Activated naive CD4-positive, alpha-beta T cell treated with anti-CD3 and anti-CD28 coated beads for 36 hours (primary cell): Measurements from ENCODE around the gene IQGAP2. TPM values are rescaled to one million over a fixed set of nuclear protein-coding genes. Genes with fewer than 3 reads are reported as not detected.
"Not testable (repeated sequence)": the region's sequence is repeated elsewhere in the genome, so short reads cannot be mapped to it uniquely, and the experiment has no call there.

Experiments
- CTCF ChIA-PET: fragments of 350-600 bp; sonication (Branson Sonifier 250); formaldehyde crosslinking; loops from one replicate; lab custom pipeline; 2021; ENCODE audit warnings: antibody characterized with exemption; lab: Charles Lee
- DNase-seq: peaks from one replicate; pipeline ENCODE4 v3.0.0-alpha.2; 2020
- H3K27ac Mint-ChIP-seq: one replicate; pipeline ENCODE4 v1.8.0; 2021; ENCODE audit warnings: mild to moderate bottlenecking, mixed read lengths
- H3K27me3 Mint-ChIP-seq: one replicate; pipeline ENCODE4 v1.8.0; 2021; ENCODE audit warnings: low read depth, mixed read lengths
- H3K36me3 Mint-ChIP-seq: one replicate; pipeline ENCODE4 v1.8.0; 2021; ENCODE audit warnings: low read depth, mixed read lengths
- H3K4me1 Mint-ChIP-seq: one replicate; pipeline ENCODE4 v1.8.0; 2021; ENCODE audit warnings: low read depth, mixed read lengths
- H3K4me3 Mint-ChIP-seq: one replicate; pipeline ENCODE4 v1.8.0; 2021; ENCODE audit warnings: mild to moderate bottlenecking, moderate library complexity, mixed read lengths
- H3K9me3 Mint-ChIP-seq: one replicate; pipeline ENCODE4 v1.8.0; 2021; ENCODE audit warnings: mixed read lengths
- intact Hi-C: fragments of 100-400 bp; cut with micrococcal nuclease; formaldehyde crosslinking; loops from one replicate; pipeline ENCODE4 v1.15.1; 2023
- total RNA-seq, 2 experiments: library from RNA; stranded (reverse); gene quantifications; one replicate each; pipeline ENCODE4 v1.2.3, GENCODE V29; 2021

The IQGAP2 gene
- total RNA-seq, 2 experiments from 2014 or later = 54.6 to 55.9 TPM

DNA sequence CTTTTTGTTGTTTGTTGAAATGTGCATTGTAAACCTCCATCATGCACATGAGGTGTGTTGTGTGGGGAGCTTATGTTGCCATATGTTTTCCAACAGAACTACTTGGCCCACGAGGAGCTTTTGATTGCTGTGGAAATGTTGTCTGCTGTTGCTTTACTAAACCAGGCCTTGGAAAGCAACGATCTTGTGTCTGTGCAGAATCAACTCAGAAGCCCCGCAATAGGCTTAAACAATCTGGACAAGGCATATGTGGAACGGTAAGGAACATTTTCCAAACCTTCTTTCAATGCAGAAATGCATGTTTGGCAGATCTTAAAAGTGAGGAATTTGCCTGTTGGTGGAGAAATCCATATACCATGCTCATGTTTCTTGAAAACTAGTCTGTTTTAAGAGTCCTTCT lies 197.6 kb downstream of the IQGAP2 start:
- H3K4me1 Mint-ChIP-seq = peaks cover 2% of the 10 kb centered on the region
- intact Hi-C loops = loop anchor here (1.0 to 10.0 kb wide), 4 partner anchors 41 to 474 kb away; no protein-coding TSS in a partner anchor
- no peak overlapping the region for H3K27ac Mint-ChIP-seq
- no peaks in the 10 kb centered on the region for H3K9me3 Mint-ChIP-seq
- no peak overlapping the region for H3K4me3 Mint-ChIP-seq
- CTCF ChIA-PET = interaction anchor here (0.6 to 8.0 kb wide), 7 partner anchors 8 to 174 kb away, joined by 3 to 94 read pairs (median 4); no protein-coding TSS in a partner anchor
- no peak for DNase-seq
- peaks cover 16% of the 10 kb centered on the region for H3K36me3 Mint-ChIP-seq
- no peaks in the 10 kb centered on the region for H3K27me3 Mint-ChIP-seq

- no peaks in the 10 kb centered on the region for H3K9me3 Mint-ChIP-seq
- peak; percentile 41 for DNase-seq
- H3K36me3 Mint-ChIP-seq = peaks cover 15% of the 10 kb centered on the region
- H3K4me1 Mint-ChIP-seq = peaks cover 2% of the 10 kb centered on the region
- intact Hi-C loops = loop anchor here (1.0 to 10.0 kb wide), 4 partner anchors 40 to 473 kb away; no protein-coding TSS in a partner anchor
- CTCF ChIA-PET = interaction anchor here (0.5 to 8.0 kb wide), 10 partner anchors 9 to 562 kb away, joined by 3 to 94 read pairs (median 3); no protein-coding TSS in a partner anchor
- H3K4me3 Mint-ChIP-seq = no peak overlapping the region
- no peak overlapping the region for H3K27ac Mint-ChIP-seq
- H3K27me3 Mint-ChIP-seq = no peaks in the 10 kb centered on the region
Observed at GRCh38 chr5:76601470-76601869, 198.4 kb downstream of the IQGAP2 start.

GRCh38 chr5:76602094-76602726 lies 199.1 kb downstream of the IQGAP2 start:
- Mint-ChIP-seq H3K4me1 (peaks cover 2% of the 10 kb centered on the region), H3K9me3 (no peaks in the 10 kb centered on the region), H3K27ac (no peak overlapping the region), H3K4me3 (no peak overlapping the region), H3K36me3 (peaks cover 15% of the 10 kb centered on the region), H3K27me3 (no peaks in the 10 kb centered on the region)
- CTCF ChIA-PET = interaction anchor here (0.5 to 8.0 kb wide), 10 partner anchors 9 to 563 kb away, joined by 3 to 94 read pairs (median 3); no protein-coding TSS in a partner anchor
- intact Hi-C loops = loop anchor here (10.0 kb wide), 2 partner anchors 413 to 473 kb away; no protein-coding TSS in a partner anchor
- no peak for DNase-seq

DNA sequence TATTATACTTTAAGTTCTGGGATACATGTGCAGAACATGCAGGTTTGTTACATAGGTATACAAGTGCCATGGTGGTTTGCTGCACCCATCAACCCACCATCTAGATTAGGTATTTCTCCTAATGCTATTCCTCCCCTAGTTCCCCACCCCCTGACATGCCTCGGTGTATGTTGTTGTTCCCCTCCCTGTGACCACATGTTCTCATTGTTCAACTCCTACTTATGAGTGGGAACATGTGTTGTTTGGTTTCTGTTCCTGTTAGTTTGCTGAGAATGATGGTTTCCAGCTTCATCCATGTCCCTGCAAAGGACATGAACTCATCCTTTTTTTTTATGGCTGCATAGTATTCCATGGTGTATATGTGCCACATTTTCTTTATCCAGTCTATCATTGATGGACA lies 200.9 kb downstream of the IQGAP2 start:
- not testable (repeated sequence) for H3K9me3 Mint-ChIP-seq, H3K4me3 Mint-ChIP-seq

GRCh38 chr5:76604838-76605237 lies 201.8 kb downstream of the IQGAP2 start:
- H3K4me1 Mint-ChIP-seq = peaks cover 6% of the 10 kb centered on the region
- CTCF ChIA-PET = interaction anchor here (8.0 kb wide), 1 partner anchor 170 kb away, joined by 94 read pairs; no protein-coding TSS in a partner anchor
- no peaks in the 10 kb centered on the region for H3K27me3 Mint-ChIP-seq
- intact Hi-C loops = loop anchor here (10.0 kb wide), 2 partner anchors 410 to 470 kb away; no protein-coding TSS in a partner anchor
- no peaks in the 10 kb centered on the region for H3K9me3 Mint-ChIP-seq
- no peak overlapping the region for H3K4me3 Mint-ChIP-seq
- no peak for DNase-seq
- H3K27ac Mint-ChIP-seq = no peak overlapping the region
- peaks cover 15% of the 10 kb centered on the region for H3K36me3 Mint-ChIP-seq

More for the DNA sequence above, 200.9 kb downstream of the IQGAP2 start:
- H3K27ac Mint-ChIP-seq, DNase-seq, H3K4me1 Mint-ChIP-seq, H3K27me3 Mint-ChIP-seq: not testable (repeated sequence)
- peaks cover 15% of the 10 kb centered on the region for H3K36me3 Mint-ChIP-seq
- intact Hi-C loops = loop anchor here (10.0 kb wide), 2 partner anchors 411 to 471 kb away; no protein-coding TSS in a partner anchor
- CTCF ChIA-PET = interaction anchor here (8.0 kb wide), 1 partner anchor 170 kb away, joined by 94 read pairs; no protein-coding TSS in a partner anchor

DNA sequence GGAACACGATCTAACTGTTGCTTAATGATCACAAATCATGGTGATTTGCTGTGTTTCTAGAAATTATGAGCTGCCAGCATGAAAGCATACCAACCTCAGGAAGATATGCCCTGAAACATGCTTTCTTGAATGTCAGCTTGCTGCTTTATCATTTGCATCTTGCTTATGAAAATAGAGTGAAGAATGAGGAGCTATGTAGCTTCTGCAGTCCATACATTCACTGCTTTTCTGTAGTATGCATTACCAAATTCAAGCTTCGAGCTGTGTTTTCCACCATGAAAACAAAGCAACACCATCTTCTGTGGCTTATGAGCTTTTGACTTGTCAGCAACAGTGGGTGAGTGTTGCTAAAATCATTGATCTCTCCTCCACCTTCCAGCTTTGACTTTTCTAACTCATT lies 203.6 kb downstream of the IQGAP2 start:
- CTCF ChIA-PET = interaction anchor here (0.6 to 3.7 kb wide), 2 partner anchors 168 to 191 kb away, joined by 3 to 22 read pairs; no protein-coding TSS in a partner anchor
- H3K27me3 Mint-ChIP-seq = no peaks in the 10 kb centered on the region
- peaks cover 6% of the 10 kb centered on the region for H3K4me1 Mint-ChIP-seq
- H3K27ac Mint-ChIP-seq = no peak overlapping the region
- intact Hi-C loops = loop anchor here (10.0 kb wide), 2 partner anchors 408 to 468 kb away; no protein-coding TSS in a partner anchor
- DNase-seq = no peak
- H3K9me3 Mint-ChIP-seq = no peaks in the 10 kb centered on the region
- no peak overlapping the region for H3K4me3 Mint-ChIP-seq
- H3K36me3 Mint-ChIP-seq = peaks cover 18% of the 10 kb centered on the region

DNA sequence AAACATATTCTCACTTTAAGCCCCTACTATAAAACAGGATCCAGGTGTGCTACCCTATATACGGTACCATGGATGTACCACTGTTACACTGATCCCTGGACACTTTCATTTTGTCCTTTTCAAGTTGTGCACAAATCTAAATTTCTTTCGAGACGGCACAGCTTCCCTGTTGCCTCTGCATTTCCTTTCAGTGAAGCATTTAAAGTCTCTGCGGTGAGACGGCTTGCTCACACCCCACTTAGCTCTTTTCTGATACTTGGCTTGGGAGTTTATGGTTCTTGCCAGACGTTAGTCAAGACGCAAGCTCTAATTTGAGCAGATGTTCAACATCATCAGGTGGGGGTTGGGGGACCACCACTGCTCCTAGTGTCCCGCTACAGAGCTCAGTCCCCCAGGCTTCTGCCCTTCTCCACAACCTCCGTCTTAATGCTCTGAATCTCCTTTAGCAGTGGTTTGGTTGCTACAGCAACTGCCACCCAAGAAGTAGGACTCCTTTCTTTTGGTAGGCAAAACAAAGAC lies 204.3 kb downstream of the IQGAP2 start:
- peaks cover 6% of the 10 kb centered on the region for H3K4me1 Mint-ChIP-seq
- no peaks in the 10 kb centered on the region for H3K27me3 Mint-ChIP-seq
- no peaks in the 10 kb centered on the region for H3K9me3 Mint-ChIP-seq
- CTCF ChIA-PET = interaction anchor here (0.6 to 3.7 kb wide), 3 partner anchors 24 to 167 kb away, joined by 3 to 22 read pairs (median 4); no protein-coding TSS in a partner anchor
- no peak overlapping the region for H3K4me3 Mint-ChIP-seq
- H3K27ac Mint-ChIP-seq = no peak overlapping the region
- no peak for DNase-seq
- H3K36me3 Mint-ChIP-seq = peaks cover 15% of the 10 kb centered on the region
- intact Hi-C loops = loop anchor here (10.0 kb wide), 2 partner anchors 407 to 467 kb away; no protein-coding TSS in a partner anchor

DNA sequence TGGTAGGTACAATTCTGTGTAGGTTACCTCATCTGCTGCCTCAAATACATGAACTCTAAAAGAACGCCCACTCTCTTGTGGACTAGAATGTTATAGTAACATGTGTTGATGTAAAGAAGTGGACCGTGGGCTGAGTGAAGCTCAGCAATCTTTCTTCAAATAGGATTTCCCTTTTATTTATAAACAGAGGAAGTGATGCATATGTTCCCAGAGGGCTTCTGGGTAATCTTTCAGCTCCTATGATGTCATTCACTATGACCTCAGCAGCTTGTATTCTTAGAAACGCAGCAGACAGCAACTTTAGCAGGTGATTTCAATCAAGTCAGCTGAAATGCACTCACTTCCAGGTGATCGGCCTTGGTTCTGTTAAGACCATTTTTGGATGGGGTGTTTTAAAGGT lies 205.7 kb downstream of the IQGAP2 start:
- CTCF ChIA-PET = interaction anchor here (0.6 to 3.7 kb wide), 4 partner anchors 9 to 166 kb away, joined by 3 to 22 read pairs (median 6); no protein-coding TSS in a partner anchor
- no peak overlapping the region for H3K27ac Mint-ChIP-seq
- no peaks in the 10 kb centered on the region for H3K9me3 Mint-ChIP-seq
- peaks cover 6% of the 10 kb centered on the region for H3K4me1 Mint-ChIP-seq
- no peak for DNase-seq
- intact Hi-C loops = loop anchor here (10.0 kb wide), 2 partner anchors 406 to 466 kb away; no protein-coding TSS in a partner anchor
- no peaks in the 10 kb centered on the region for H3K27me3 Mint-ChIP-seq
- peaks cover 13% of the 10 kb centered on the region for H3K36me3 Mint-ChIP-seq
- H3K4me3 Mint-ChIP-seq = no peak overlapping the region

DNA sequence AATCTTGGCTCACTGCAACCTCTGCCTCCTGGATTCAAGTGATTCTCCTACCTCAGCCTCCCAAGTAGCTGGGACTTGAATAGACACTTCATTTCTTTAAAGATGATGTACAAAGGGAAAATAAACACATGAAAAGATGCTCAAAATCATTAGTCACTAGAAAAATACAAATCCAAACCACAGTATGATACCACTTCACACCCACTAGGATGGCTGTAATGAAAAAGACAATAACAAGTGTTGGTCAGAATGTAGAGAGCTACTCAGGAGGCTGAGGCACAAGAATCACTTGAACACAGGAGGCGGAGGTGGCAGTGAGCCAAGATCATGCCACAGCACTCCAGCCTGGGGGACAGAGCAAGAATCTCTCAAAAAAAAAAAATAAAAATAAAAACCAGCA lies 207.1 kb downstream of the IQGAP2 start:
- Mint-ChIP-seq H3K27me3 (no peaks in the 10 kb centered on the region), H3K27ac (no peak overlapping the region), H3K4me3 (no peak overlapping the region), H3K9me3 (no peaks in the 10 kb centered on the region), H3K36me3 (peaks cover 8% of the 10 kb centered on the region), H3K4me1 (peaks cover 6% of the 10 kb centered on the region)
- no peak for DNase-seq
- intact Hi-C loops = no loop called here
- CTCF ChIA-PET = interaction anchor here (1.0 to 2.5 kb wide), 3 partner anchors 8 to 164 kb away, joined by 3 to 8 read pairs (median 8); no protein-coding TSS in a partner anchor

DNA sequence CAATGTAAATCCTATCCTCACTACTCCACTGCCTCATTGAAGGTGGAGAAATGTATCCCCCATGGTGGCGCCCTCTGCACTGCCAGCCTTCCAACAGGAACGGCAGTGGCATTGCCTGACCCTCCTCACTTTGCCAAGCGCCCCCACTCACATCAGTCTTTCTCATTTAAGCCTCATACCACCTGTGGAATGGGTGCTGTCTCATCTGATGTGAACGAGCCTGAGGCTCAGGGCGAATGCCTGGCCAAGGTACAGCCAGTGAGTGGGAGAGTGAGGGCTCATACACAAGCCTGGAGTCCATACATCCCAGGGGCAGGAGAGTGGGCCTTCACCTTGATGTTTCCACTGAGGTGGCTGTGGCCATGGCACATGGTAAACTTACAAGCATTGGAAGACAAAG lies 209.9 kb downstream of the IQGAP2 start:
- Mint-ChIP-seq H3K27me3 (no peaks in the 10 kb centered on the region), H3K27ac (no peak overlapping the region), H3K4me1 (peaks cover 4% of the 10 kb centered on the region), H3K4me3 (no peak overlapping the region), H3K36me3 (peaks cover 7% of the 10 kb centered on the region), H3K9me3 (no peaks in the 10 kb centered on the region)
- intact Hi-C loops = no loop called here
- no peak for DNase-seq
- CTCF ChIA-PET = interaction anchor here (0.8 to 2.5 kb wide), 2 partner anchors 11 to 161 kb away, joined by 3 to 8 read pairs; no protein-coding TSS in a partner anchor

GRCh38 chr5:76615759-76616158 lies 212.7 kb downstream of the IQGAP2 start:
- no peaks in the 10 kb centered on the region for H3K4me1 Mint-ChIP-seq
- no peak overlapping the region for H3K4me3 Mint-ChIP-seq
- H3K36me3 Mint-ChIP-seq = peaks cover 5% of the 10 kb centered on the region
- no peak overlapping the region for H3K27ac Mint-ChIP-seq
- CTCF ChIA-PET = interaction anchor here (0.7 to 1.8 kb wide), 2 partner anchors 34 to 159 kb away, joined by 4 to 10 read pairs; no protein-coding TSS in a partner anchor
- no peak for DNase-seq
- H3K9me3 Mint-ChIP-seq = no peaks in the 10 kb centered on the region
- no peaks in the 10 kb centered on the region for H3K27me3 Mint-ChIP-seq
- intact Hi-C loops = no loop called here

DNA sequence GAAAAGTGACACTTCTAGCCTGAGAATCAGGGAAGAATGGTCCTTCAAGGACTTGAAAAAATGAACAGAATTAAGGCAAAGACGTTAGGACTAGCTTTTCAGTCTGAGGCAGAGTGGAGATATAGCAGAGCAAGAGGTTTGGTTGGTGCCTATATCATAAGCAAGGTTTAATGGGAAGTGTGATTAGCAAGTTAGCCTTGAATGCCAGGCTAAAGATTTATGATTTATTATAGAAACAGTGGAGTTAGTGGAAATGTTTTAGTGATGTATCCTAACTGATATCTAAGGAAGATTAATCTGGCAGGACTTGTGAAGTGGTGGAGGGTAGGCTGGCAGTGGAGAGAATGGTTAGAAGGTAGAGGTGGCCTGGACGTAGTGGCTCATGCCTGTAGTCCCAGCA lies 213.1 kb downstream of the IQGAP2 start:
- Mint-ChIP-seq H3K27ac (no peak overlapping the region), H3K36me3 (peaks cover 3% of the 10 kb centered on the region), H3K4me1 (no peaks in the 10 kb centered on the region), H3K27me3 (no peaks in the 10 kb centered on the region), H3K4me3 (no peak overlapping the region), H3K9me3 (no peaks in the 10 kb centered on the region)
- no peak for DNase-seq
- CTCF ChIA-PET = interaction anchor here (1.8 kb wide), 1 partner anchor 158 kb away, joined by 10 read pairs; no protein-coding TSS in a partner anchor
- intact Hi-C loops = no loop called here
